ENCODE measurements around the gene BRF1. TPM values are rescaled to one million over a fixed set of nuclear protein-coding genes. Genes with fewer than 3 reads are reported as not detected.

Gene BRF1, protein sequence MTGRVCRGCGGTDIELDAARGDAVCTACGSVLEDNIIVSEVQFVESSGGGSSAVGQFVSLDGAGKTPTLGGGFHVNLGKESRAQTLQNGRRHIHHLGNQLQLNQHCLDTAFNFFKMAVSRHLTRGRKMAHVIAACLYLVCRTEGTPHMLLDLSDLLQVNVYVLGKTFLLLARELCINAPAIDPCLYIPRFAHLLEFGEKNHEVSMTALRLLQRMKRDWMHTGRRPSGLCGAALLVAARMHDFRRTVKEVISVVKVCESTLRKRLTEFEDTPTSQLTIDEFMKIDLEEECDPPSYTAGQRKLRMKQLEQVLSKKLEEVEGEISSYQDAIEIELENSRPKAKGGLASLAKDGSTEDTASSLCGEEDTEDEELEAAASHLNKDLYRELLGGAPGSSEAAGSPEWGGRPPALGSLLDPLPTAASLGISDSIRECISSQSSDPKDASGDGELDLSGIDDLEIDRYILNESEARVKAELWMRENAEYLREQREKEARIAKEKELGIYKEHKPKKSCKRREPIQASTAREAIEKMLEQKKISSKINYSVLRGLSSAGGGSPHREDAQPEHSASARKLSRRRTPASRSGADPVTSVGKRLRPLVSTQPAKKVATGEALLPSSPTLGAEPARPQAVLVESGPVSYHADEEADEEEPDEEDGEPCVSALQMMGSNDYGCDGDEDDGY
- 44.0 TPM in 2 replicates for total RNA-seq

DNA sequence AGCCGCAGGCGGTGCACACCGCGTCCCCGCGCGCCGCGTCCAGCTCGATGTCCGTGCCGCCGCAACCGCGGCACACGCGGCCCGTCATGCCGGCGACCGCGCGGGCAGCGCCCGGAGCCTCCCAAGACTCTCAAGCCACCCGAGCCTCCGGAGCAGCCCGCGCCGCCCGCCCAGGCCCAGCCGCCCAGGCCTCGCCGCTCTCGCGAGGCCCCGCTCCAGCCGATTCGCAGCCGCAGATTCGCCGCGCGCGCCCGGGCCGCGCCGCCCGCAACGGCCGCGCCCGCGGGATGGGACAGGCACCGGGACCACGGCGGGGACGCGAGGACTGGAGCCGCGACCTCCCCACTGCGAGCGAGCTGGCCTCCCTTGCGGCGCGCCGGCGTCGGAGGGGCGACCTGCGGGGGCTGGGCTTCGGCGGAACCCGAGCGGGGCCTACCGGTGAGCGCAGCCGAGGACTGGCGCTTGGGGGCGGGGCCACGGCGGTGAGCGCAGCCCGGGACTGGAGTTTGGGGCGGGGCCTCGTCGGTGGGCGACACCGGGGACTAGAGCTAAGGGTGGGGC, at the start of gene BRF1:
BRF1 (minus strand) TSS at position 460 of the 561 bp plus-strand sequence; CDS start at position 88, 372 bp downstream.
- Mint-ChIP-seq H3K27ac (peak within 1 kb of the TSS; percentile 92), H3K4me1 (ENCODE audit: low read depth) (peaks cover 25% of the 10 kb centered on the region), H3K36me3 (ENCODE audit: low read depth) (peaks cover 19% of the 10 kb centered on the region), H3K4me3 (ENCODE audit: low read depth) (peak within 1 kb of the TSS; percentile 90), H3K27me3 (ENCODE audit: low read depth) (no peaks in the 10 kb centered on the region), H3K9me3 (no peaks in the 10 kb centered on the region)
- intact Hi-C loops (cut with micrococcal nuclease): loop anchor here (1.0 kb wide), 3 partner anchors 14 to 279 kb away; partner anchors contain the start of genes CDCA4, PACS2 and TEDC1
- DNase-seq (ENCODE audit: low spot score): peak; percentile 97

DNA sequence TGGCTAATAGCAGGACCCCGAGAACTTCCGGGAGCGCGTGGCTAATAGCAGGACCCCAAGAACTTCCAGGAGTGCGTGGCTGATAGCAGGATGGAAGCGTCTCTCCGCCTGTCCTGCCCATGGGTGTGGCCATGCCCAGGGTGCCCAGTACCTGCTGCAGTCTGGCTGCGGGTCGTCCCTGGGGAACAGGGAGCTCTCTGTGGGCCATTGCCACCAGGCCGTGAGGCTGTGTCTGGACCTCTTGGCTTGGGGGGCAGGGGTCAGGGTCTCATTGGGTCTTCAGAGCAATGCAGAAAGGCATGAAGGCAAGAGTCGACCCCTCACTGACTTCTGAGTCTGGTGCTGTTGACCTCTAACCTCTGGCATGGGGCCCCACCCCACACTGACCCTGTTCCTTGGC, 49.2 kb upstream of the BRF1 start:
- H3K27me3 Mint-ChIP-seq (ENCODE audit: low read depth): no peaks in the 10 kb centered on the region
- no peaks in the 10 kb centered on the region for H3K36me3 Mint-ChIP-seq (ENCODE audit: low read depth)
- no peak for DNase-seq (ENCODE audit: low spot score)
- H3K4me3 Mint-ChIP-seq (ENCODE audit: low read depth): no peak overlapping the region
- peaks cover 5% of the 10 kb centered on the region for H3K9me3 Mint-ChIP-seq
- intact Hi-C loops (cut with micrococcal nuclease): no loop called here
- H3K4me1 Mint-ChIP-seq (ENCODE audit: low read depth): peaks cover 2% of the 10 kb centered on the region
- no peak overlapping the region for H3K27ac Mint-ChIP-seq

DNA sequence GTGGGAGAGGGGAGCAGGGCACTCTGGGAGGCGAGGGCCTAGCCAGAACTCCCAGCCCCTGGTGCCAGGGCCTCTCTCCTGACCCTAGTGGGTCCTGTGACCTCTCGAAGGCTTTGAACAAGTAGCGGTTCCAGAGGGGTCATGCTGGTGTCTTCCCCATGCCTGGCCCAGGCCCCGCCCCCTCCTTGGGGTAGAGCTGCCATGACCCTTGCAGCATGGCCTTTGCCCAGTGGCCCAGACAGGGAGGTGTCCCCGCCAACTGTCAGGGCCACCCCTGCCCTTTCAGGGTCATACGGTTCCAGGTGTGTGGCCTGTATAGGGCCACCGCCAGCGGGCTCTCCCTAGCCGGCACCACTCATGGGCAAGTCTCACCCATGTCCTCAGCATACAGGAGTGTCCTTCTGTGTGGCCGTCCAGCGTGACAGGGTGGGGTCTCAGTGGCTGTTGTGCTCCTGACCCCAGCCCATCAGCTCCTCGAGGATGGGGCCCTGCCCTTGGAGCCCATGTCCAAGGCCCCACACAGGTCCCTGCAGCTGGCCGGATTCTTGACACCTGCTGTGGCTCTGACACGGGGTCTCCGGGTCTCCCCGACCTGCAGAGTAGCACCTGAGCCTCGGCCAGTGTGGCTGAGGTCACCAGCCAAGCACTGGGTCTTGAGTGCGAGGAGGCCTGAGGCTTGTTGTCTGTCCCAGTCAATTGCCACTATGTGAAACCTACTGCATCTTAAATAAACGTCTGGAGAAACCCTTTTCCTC, 48.3 kb upstream of the BRF1 start:
- Mint-ChIP-seq H3K9me3 (peaks cover 5% of the 10 kb centered on the region), H3K4me3 (ENCODE audit: low read depth) (no peak overlapping the region), H3K4me1 (ENCODE audit: low read depth) (peaks cover 2% of the 10 kb centered on the region), H3K27ac (no peak overlapping the region), H3K36me3 (ENCODE audit: low read depth) (no peaks in the 10 kb centered on the region), H3K27me3 (ENCODE audit: low read depth) (no peaks in the 10 kb centered on the region)
- DNase-seq (ENCODE audit: low spot score): no peak
- intact Hi-C loops (cut with micrococcal nuclease): no loop called here

DNA sequence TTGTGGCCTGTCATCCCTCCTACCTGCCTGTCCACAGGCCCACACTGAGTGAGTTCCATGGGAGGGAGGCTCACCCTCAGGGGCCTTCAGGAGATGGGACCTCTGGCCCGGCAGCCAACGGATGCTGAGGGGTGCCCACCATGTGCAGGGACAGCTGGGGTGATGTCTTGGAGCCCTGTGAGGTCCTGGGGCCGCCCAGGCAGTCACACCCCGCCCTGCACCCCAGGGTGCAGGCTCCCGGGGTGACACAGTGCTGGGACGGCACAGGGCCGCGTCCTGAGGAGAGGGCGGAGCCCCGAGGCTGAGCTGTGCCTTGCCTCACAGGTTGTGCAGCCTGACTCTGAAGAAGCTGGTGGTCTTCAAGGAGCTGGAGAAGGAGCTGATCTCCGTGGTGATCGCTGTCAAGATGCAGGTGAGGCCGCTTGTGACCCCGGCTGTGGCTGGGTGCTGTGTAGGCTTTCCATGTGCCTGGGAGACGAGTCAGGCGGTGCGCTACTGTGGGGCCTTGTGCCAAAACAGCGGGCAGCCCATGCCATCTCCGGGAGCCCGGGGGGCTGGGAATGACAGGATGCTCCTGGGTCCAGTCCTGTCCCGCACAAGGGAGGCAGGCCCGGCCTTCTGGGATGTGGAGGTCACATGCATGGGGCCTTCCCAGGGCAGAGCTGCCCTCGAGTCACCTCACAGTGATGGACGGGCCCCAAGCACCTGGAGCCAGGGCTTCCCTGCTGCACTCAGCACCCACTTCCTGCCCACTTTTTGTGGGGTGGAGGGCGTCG, 47.6 kb upstream of the BRF1 start:
- DNase-seq (ENCODE audit: low spot score): no peak
- no peaks in the 10 kb centered on the region for H3K27me3 Mint-ChIP-seq (ENCODE audit: low read depth)
- no peaks in the 10 kb centered on the region for H3K36me3 Mint-ChIP-seq (ENCODE audit: low read depth)
- peaks cover 2% of the 10 kb centered on the region for H3K4me1 Mint-ChIP-seq (ENCODE audit: low read depth)
- intact Hi-C loops (cut with micrococcal nuclease): no loop called here
- no peak overlapping the region for H3K4me3 Mint-ChIP-seq (ENCODE audit: low read depth)
- H3K9me3 Mint-ChIP-seq: peaks cover 5% of the 10 kb centered on the region
- H3K27ac Mint-ChIP-seq: no peak overlapping the region

DNA sequence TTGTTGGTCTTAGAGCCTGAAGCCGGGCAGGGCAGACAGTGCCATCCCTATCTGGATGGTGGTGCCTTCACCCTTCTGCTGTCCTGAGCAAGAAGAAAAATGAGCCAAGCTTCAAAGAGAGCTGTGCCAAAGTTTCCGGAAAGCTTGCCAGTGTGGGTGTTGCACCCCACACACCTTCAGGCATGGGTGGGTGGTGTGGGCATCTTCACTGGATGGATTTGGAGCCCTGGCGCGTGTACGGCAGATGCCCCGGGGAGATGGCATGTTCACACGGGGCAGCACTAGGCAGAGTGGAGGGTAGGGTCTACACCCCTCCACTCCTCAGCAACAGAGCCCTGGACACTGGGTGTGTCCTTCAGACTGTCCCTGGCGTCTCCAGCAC, 46.8 kb upstream of the BRF1 start:
- H3K9me3 Mint-ChIP-seq: peaks cover 5% of the 10 kb centered on the region
- H3K4me3 Mint-ChIP-seq (ENCODE audit: low read depth): no peak overlapping the region
- H3K27me3 Mint-ChIP-seq (ENCODE audit: low read depth): no peaks in the 10 kb centered on the region
- peaks cover 2% of the 10 kb centered on the region for H3K4me1 Mint-ChIP-seq (ENCODE audit: low read depth)
- H3K36me3 Mint-ChIP-seq (ENCODE audit: low read depth): no peaks in the 10 kb centered on the region
- H3K27ac Mint-ChIP-seq: no peak overlapping the region
- intact Hi-C loops (cut with micrococcal nuclease): no loop called here
- DNase-seq (ENCODE audit: low spot score): no peak

DNA sequence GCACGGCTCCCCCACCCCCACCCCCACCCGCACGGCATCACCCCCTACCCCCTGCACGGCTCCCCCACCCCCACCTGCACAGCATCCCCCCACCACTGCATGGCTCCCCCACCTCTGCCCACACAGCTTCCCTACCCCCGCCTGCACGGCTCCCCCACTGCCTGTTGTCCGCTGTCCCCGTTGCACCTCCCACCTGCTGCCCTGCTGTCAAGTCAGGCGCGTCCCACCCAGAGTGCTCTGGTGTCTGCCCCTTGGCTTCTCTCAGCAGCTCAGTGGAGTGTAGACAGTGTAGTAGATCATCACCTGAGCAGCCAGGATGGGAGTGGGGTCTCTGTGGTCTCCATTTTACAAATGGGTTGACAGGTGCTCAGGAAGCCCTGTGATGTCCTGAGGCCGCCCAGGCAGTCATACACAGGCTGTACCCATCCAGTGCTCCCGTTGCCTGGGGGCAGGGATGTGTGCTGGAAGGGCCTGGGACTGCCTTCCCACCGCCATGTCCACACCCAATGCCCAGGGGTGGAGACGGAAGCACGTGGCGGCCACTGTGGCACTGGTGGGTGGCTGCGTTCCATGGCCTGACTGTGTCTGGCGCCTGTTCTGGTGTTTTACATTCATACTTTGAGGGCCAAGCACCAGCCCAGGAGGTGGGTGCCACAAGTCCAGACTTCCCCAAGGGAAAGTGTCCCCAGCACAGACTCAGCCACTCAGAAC, 46.2 kb upstream of the BRF1 start:
- intact Hi-C loops (cut with micrococcal nuclease): no loop called here
- no peak overlapping the region for H3K27ac Mint-ChIP-seq
- H3K4me3 Mint-ChIP-seq (ENCODE audit: low read depth): no peak overlapping the region
- no peak for DNase-seq (ENCODE audit: low spot score)
- no peaks in the 10 kb centered on the region for H3K36me3 Mint-ChIP-seq (ENCODE audit: low read depth)
- no peaks in the 10 kb centered on the region for H3K27me3 Mint-ChIP-seq (ENCODE audit: low read depth)
- peaks cover under 1% of the 10 kb centered on the region for H3K4me1 Mint-ChIP-seq (ENCODE audit: low read depth)
- H3K9me3 Mint-ChIP-seq: peaks cover 5% of the 10 kb centered on the region

DNA sequence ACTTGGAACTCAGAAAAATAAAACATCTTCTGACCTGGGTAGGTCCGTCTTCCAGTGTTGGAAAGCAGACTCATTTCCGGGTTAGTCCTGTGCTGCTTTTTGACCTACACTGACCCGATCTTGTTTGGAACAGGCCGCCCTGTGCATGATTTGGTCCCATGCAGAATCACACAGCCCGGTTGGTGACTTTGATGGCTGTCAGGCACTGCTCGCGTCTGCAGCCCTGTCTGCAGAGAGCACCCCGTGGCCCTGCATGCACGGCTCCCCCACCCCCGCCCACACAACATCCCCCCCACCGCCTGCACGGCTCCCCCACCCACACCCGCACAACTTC, 45.4 kb upstream of the BRF1 start:
- Mint-ChIP-seq H3K27ac (no peak overlapping the region), H3K4me3 (ENCODE audit: low read depth) (no peak overlapping the region), H3K27me3 (ENCODE audit: low read depth) (no peaks in the 10 kb centered on the region), H3K36me3 (ENCODE audit: low read depth) (no peaks in the 10 kb centered on the region), H3K4me1 (ENCODE audit: low read depth) (no peaks in the 10 kb centered on the region), H3K9me3 (peaks cover 5% of the 10 kb centered on the region)
- no peak for DNase-seq (ENCODE audit: low spot score)
- intact Hi-C loops (cut with micrococcal nuclease): no loop called here

DNA sequence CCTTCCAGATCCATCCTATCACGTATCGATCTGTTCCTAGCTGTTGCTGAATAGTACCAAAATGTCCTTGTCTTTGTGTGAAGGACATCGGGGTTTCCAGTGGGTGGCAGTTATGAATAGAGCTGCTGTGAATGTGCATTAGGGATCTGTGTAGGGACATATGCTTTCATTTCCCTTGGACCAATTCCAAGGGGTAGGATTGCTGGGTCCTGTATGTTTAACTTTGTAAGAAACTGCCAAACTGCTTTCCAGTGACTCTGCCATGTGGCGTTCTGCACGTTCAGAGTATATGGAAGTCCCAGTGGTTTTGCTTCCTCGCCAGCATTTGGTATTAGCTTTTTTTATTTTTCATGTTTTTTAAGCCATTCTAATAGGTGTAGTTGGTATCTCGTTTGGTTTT, 42.4 kb upstream of the BRF1 start:
- no peak overlapping the region for H3K27ac Mint-ChIP-seq
- H3K36me3 Mint-ChIP-seq (ENCODE audit: low read depth): no peaks in the 10 kb centered on the region
- intact Hi-C loops (cut with micrococcal nuclease): no loop called here
- no peak overlapping the region for H3K4me3 Mint-ChIP-seq (ENCODE audit: low read depth)
- no peak for DNase-seq (ENCODE audit: low spot score)
- H3K27me3 Mint-ChIP-seq (ENCODE audit: low read depth): no peaks in the 10 kb centered on the region
- H3K4me1 Mint-ChIP-seq (ENCODE audit: low read depth): no peaks in the 10 kb centered on the region
- H3K9me3 Mint-ChIP-seq: peaks cover 5% of the 10 kb centered on the region

DNA sequence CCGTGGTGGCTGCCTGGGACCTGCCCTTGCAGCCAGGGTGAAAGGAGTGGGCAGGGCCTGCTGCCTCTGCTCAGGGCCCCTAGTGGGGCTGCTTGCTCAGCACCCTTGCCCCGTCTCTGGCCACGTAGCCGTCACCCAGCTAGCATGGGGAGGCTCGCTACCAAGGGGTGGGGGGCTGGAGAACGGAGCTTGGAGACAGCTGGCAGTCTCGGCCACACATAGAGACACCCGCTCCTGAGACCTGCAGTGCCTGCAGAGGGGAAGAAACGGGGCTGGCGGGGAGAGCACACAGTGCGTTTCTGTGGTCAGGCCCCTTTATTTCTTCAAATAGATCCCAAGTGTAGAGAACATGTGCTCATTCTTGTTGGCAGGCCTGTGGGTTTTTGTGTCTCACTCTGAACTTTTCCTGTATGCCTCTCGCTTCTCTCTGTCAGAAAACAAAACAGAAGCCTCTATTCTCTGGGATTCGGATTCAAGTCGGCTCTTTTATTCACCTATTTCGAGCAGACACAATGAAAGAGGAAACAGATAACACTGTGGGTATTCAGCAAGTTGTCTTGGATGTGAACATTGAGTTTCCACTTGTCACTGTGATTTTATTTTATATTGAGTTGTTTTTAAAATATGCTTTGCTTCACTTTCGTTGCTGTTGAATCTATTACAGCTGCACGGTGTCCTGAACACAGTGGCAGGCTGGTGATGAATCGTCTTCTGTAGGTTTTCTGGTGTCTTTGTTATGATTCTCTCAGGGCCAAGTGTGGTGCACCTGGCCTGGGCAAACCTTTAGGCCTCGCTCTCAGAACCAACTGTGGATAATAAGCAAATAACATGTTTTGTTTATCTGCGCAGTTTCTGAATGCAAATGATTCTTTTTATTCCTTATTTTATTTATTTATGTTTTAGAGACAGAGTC, 40.3 kb upstream of the BRF1 start:
- Mint-ChIP-seq H3K36me3 (ENCODE audit: low read depth) (no peaks in the 10 kb centered on the region), H3K9me3 (peaks cover 5% of the 10 kb centered on the region), H3K4me1 (ENCODE audit: low read depth) (no peaks in the 10 kb centered on the region), H3K27ac (no peak overlapping the region), H3K27me3 (ENCODE audit: low read depth) (no peaks in the 10 kb centered on the region), H3K4me3 (ENCODE audit: low read depth) (no peak overlapping the region)
- intact Hi-C loops (cut with micrococcal nuclease): no loop called here
- DNase-seq (ENCODE audit: low spot score): no peak

DNA sequence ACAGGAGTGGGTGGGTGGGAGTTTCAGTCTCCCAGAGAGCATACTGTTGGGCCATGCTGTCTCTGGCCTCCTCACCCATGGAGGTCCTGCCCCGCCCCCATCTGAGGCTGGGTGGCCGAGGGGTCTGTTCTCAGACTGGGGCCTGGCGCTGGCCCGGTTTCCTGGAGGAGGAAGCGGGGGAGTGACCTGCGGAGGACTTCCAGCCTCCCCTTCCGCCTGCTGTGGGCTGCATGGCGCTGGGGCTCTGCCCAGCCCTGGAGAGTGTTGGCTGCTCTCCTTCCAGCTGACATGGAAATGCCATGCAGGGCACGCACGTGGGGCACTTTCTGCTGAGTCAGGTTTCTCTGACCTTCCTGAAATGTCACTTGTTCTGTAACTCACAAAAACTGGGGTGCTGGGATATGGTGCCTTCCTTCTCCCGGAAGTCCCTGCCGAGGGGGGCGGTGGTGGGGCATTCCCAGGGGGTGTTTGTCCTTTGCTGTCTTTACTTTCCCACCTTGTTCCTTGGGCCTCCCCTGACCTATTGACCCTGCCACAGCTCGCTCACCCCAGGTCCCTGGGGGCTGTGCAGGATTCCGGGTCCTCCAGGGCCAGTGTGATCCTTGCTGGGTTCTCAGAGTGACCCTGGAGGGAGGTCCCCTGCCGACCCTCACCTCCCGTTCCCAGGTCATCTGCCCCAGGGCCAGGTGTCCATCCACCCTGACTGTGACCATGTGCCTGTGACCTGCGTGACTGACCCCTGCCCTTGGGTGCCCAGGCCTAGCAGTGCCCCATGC, 37.4 kb upstream of the BRF1 start:
- intact Hi-C loops (cut with micrococcal nuclease): no loop called here
- Mint-ChIP-seq H3K9me3 (no peaks in the 10 kb centered on the region), H3K27ac (no peak overlapping the region), H3K36me3 (ENCODE audit: low read depth) (no peaks in the 10 kb centered on the region), H3K4me1 (ENCODE audit: low read depth) (no peaks in the 10 kb centered on the region), H3K27me3 (ENCODE audit: low read depth) (no peaks in the 10 kb centered on the region), H3K4me3 (ENCODE audit: low read depth) (no peak overlapping the region)
- no peak for DNase-seq (ENCODE audit: low spot score)

DNA sequence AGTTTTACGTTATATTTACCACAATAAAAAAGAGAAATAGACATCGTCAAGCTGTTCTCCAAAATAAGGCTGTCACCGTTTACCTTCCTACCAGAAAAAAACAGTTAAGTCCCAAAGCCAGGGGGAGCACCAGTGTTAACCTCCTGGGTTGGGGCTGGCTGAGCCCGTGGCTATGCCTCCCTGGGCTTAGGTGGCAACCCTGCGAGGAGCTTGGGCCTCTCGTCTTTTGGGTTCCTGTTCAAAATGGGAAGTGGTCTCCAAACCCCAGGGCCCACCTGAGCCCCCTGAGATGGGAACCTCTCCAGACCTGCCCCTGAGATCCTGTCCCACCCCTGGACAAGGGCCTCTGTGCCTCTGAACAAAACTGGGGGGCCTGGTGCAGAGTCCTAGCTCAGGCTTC, 36.6 kb upstream of the BRF1 start:
- no peak for DNase-seq (ENCODE audit: low spot score)
- Mint-ChIP-seq H3K9me3 (no peaks in the 10 kb centered on the region), H3K36me3 (ENCODE audit: low read depth) (no peaks in the 10 kb centered on the region), H3K27me3 (ENCODE audit: low read depth) (no peaks in the 10 kb centered on the region), H3K4me1 (ENCODE audit: low read depth) (no peaks in the 10 kb centered on the region), H3K4me3 (ENCODE audit: low read depth) (no peak overlapping the region), H3K27ac (no peak overlapping the region)
- intact Hi-C loops (cut with micrococcal nuclease): no loop called here

Data from activated T-helper 2 cell treated with anti-CD3 and anti-CD28 coated beads, Interferon-gamma antibody, Interleukin-2, Interleukin-4, amounts not matched to agents 10 μg/mL and 5 μg/mL and 100 μg/mL, durations not matched to agents 14 hours and 24 hours and 36 hours (primary cell).